ENCODE measurements around the gene ZNF846. TPM values are rescaled to one million over a fixed set of nuclear protein-coding genes. Genes with fewer than 3 reads are reported as not detected.

The ZNF846 gene
- total and polyA plus RNA-seq, 2 experiments from 2014 or later = 6.0 to 14.8 TPM

DNA sequence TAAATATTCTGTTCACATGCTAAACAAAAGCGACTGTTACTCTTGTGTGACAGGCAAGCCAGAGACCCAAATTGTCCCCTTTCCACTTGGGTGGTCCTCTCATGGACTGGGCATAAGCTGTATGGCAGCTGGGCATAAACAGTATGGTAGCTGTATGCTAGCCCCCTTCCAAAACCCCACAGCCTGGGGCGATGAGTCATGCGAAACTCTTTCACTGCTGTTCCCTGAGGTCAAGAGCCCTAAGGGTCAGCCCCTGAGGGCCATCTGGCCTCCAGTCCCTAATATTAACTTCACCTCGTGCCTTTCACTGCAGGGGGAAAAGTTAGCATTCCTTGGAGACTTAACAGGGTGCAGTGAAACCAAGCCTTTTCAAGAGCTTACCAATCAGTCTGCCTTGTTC lies 48.0 kb downstream of the ZNF846 start:
- TF ChIP-seq EZH2 (IDR thresholded peaks at IDR 0.05; ENCODE audit: low read depth, unreplicated experiment) (no peak), STAT1 (IDR thresholded peaks at IDR 0.05; ENCODE audit: unreplicated experiment) (no peak), CREB1 (CRISPR knock-in tag; IDR thresholded peaks at IDR 0.05; ENCODE audit: low read depth) (no peak), ZNF114 (CRISPR knock-in tag; IDR thresholded peaks at IDR 0.05) (no peak), EZH2phosphoT487 (IDR thresholded peaks at IDR 0.05; ENCODE audit: unreplicated experiment) (no peak), POLR2AphosphoS5 (IDR thresholded peaks at IDR 0.05; ENCODE audit: low read depth) (no peak)
- peaks cover 4% of the 10 kb centered on the region for H3K27me3 Mint-ChIP-seq (ENCODE audit: insufficient read depth, low read depth, poor library complexity)
- H3K9me3 Mint-ChIP-seq = peaks cover 23% of the 10 kb centered on the region
- Histone ChIP-seq H3K4me3 (no peak overlapping the region), H3K4me1 (ENCODE audit: insufficient read depth) (peaks cover 6% of the 10 kb centered on the region; the same call in 1 of the 2 replicates), H3K27me3 (ENCODE audit: insufficient read depth) (no peaks in the 10 kb centered on the region), H3K27ac (ENCODE audit: low read depth) (no peak overlapping the region), H2AFZ (peak overlapping the region; percentile 9), H4K20me1 (replicated peaks; ENCODE audit: insufficient read depth) (no peaks in the 10 kb centered on the region), H3K9me2 (ENCODE audit: insufficient read depth) (no peaks in the 10 kb centered on the region), H3K36me3 (ENCODE audit: insufficient read depth) (peaks cover 3% of the 10 kb centered on the region; the same call in 1 of the 2 replicates), H3K79me2 (replicated peaks; ENCODE audit: insufficient read depth) (no peaks in the 10 kb centered on the region), H3K4me2 (no peak overlapping the region), H3F3A (replicated peaks; ENCODE audit: low read depth) (no peaks in the 10 kb centered on the region)
- H3K4me3 Mint-ChIP-seq = no peak overlapping the region
- DNase-seq (ENCODE audit: low spot score) (peak; percentile 16), ATAC-seq (no peak)
- H3K27ac Mint-ChIP-seq = no peak overlapping the region
- H3K36me3 Mint-ChIP-seq (ENCODE audit: low read depth) = peaks cover 13% of the 10 kb centered on the region
- peaks cover 26% of the 10 kb centered on the region for H3K4me1 Mint-ChIP-seq

DNA sequence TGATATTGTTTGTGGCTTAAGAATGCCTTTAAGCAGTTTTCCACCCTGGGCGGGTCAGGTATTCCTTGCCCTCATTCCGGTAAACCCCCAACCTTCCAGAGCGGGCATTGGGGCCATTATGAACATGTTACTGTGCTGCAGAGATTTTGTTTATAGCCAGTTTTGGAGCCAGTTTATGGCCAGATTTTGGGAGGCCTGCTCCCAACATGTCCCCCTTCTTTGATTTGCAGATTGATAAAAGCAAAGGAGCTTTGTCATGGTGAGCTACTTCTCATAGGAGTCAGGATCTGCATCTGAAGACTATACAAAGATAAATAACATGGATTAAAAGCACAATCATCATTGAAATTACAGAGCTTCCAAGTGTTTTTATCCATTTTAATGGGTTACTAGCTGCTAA lies 56.7 kb downstream of the ZNF846 start:
- H3K4me1 ChIP-seq (ENCODE audit: insufficient read depth) = no peaks in the 10 kb centered on the region
- H3K27ac ChIP-seq (ENCODE audit: low read depth) = no peak overlapping the region
- no peaks in the 10 kb centered on the region for H4K20me1 ChIP-seq (replicated peaks; ENCODE audit: insufficient read depth)
- H3K4me2 ChIP-seq = no peak overlapping the region
- no peak overlapping the region for H3K4me3 Mint-ChIP-seq
- no peaks in the 10 kb centered on the region for H3K9me2 ChIP-seq (ENCODE audit: insufficient read depth)
- no peaks in the 10 kb centered on the region for H3F3A ChIP-seq (replicated peaks; ENCODE audit: low read depth)
- H3K4me1 Mint-ChIP-seq = no peaks in the 10 kb centered on the region
- DNase-seq (ENCODE audit: low spot score) = no peak
- no peak overlapping the region for H3K27ac Mint-ChIP-seq
- no peaks in the 10 kb centered on the region for H3K79me2 ChIP-seq (replicated peaks; ENCODE audit: insufficient read depth)
- H3K4me3 ChIP-seq = no peak overlapping the region
- H3K9me3 Mint-ChIP-seq = peaks cover 60% of the 10 kb centered on the region
- no peaks in the 10 kb centered on the region for H3K36me3 ChIP-seq (ENCODE audit: insufficient read depth)
- ATAC-seq = no peak
- H3K36me3 Mint-ChIP-seq (ENCODE audit: low read depth) = peaks cover 25% of the 10 kb centered on the region
- no peaks in the 10 kb centered on the region for H3K27me3 ChIP-seq (ENCODE audit: insufficient read depth)
- no peaks in the 10 kb centered on the region for H3K27me3 Mint-ChIP-seq (ENCODE audit: insufficient read depth, low read depth, poor library complexity)
- H2AFZ ChIP-seq = no peak overlapping the region
- TF ChIP-seq ZNF331 (CRISPR knock-in tag; IDR thresholded peaks at IDR 0.05; ENCODE audit: low read depth) = no peak
- TF ChIP-seq CREB1 (CRISPR knock-in tag; IDR thresholded peaks at IDR 0.05; ENCODE audit: low read depth) = no peak
- TF ChIP-seq, protein P1, sequence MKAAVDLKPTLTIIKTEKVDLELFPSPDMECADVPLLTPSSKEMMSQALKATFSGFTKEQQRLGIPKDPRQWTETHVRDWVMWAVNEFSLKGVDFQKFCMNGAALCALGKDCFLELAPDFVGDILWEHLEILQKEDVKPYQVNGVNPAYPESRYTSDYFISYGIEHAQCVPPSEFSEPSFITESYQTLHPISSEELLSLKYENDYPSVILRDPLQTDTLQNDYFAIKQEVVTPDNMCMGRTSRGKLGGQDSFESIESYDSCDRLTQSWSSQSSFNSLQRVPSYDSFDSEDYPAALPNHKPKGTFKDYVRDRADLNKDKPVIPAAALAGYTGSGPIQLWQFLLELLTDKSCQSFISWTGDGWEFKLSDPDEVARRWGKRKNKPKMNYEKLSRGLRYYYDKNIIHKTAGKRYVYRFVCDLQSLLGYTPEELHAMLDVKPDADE (IDR thresholded peaks at IDR 0.05) = no peak
- no peak for TF ChIP-seq ZNF114 (CRISPR knock-in tag; IDR thresholded peaks at IDR 0.05)
- no peak for TF ChIP-seq EZH2phosphoT487 (IDR thresholded peaks at IDR 0.05; ENCODE audit: unreplicated experiment)
- TF ChIP-seq NANOG (IDR thresholded peaks at IDR 0.05; ENCODE audit: borderline replicate concordance) = no peak
- TF ChIP-seq EZH2 (IDR thresholded peaks at IDR 0.05; ENCODE audit: low read depth, unreplicated experiment) = no peak
- TF ChIP-seq, protein P2, sequence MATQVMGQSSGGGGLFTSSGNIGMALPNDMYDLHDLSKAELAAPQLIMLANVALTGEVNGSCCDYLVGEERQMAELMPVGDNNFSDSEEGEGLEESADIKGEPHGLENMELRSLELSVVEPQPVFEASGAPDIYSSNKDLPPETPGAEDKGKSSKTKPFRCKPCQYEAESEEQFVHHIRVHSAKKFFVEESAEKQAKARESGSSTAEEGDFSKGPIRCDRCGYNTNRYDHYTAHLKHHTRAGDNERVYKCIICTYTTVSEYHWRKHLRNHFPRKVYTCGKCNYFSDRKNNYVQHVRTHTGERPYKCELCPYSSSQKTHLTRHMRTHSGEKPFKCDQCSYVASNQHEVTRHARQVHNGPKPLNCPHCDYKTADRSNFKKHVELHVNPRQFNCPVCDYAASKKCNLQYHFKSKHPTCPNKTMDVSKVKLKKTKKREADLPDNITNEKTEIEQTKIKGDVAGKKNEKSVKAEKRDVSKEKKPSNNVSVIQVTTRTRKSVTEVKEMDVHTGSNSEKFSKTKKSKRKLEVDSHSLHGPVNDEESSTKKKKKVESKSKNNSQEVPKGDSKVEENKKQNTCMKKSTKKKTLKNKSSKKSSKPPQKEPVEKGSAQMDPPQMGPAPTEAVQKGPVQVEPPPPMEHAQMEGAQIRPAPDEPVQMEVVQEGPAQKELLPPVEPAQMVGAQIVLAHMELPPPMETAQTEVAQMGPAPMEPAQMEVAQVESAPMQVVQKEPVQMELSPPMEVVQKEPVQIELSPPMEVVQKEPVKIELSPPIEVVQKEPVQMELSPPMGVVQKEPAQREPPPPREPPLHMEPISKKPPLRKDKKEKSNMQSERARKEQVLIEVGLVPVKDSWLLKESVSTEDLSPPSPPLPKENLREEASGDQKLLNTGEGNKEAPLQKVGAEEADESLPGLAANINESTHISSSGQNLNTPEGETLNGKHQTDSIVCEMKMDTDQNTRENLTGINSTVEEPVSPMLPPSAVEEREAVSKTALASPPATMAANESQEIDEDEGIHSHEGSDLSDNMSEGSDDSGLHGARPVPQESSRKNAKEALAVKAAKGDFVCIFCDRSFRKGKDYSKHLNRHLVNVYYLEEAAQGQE (IDR thresholded peaks at IDR 0.05; ENCODE audit: unreplicated experiment) = no peak
- TF ChIP-seq POLR2AphosphoS5 (IDR thresholded peaks at IDR 0.05; ENCODE audit: low read depth) = no peak
- TF ChIP-seq JUNB (IDR thresholded peaks at IDR 0.05; ENCODE audit: unreplicated experiment) = no peak
- TF ChIP-seq, protein P3, sequence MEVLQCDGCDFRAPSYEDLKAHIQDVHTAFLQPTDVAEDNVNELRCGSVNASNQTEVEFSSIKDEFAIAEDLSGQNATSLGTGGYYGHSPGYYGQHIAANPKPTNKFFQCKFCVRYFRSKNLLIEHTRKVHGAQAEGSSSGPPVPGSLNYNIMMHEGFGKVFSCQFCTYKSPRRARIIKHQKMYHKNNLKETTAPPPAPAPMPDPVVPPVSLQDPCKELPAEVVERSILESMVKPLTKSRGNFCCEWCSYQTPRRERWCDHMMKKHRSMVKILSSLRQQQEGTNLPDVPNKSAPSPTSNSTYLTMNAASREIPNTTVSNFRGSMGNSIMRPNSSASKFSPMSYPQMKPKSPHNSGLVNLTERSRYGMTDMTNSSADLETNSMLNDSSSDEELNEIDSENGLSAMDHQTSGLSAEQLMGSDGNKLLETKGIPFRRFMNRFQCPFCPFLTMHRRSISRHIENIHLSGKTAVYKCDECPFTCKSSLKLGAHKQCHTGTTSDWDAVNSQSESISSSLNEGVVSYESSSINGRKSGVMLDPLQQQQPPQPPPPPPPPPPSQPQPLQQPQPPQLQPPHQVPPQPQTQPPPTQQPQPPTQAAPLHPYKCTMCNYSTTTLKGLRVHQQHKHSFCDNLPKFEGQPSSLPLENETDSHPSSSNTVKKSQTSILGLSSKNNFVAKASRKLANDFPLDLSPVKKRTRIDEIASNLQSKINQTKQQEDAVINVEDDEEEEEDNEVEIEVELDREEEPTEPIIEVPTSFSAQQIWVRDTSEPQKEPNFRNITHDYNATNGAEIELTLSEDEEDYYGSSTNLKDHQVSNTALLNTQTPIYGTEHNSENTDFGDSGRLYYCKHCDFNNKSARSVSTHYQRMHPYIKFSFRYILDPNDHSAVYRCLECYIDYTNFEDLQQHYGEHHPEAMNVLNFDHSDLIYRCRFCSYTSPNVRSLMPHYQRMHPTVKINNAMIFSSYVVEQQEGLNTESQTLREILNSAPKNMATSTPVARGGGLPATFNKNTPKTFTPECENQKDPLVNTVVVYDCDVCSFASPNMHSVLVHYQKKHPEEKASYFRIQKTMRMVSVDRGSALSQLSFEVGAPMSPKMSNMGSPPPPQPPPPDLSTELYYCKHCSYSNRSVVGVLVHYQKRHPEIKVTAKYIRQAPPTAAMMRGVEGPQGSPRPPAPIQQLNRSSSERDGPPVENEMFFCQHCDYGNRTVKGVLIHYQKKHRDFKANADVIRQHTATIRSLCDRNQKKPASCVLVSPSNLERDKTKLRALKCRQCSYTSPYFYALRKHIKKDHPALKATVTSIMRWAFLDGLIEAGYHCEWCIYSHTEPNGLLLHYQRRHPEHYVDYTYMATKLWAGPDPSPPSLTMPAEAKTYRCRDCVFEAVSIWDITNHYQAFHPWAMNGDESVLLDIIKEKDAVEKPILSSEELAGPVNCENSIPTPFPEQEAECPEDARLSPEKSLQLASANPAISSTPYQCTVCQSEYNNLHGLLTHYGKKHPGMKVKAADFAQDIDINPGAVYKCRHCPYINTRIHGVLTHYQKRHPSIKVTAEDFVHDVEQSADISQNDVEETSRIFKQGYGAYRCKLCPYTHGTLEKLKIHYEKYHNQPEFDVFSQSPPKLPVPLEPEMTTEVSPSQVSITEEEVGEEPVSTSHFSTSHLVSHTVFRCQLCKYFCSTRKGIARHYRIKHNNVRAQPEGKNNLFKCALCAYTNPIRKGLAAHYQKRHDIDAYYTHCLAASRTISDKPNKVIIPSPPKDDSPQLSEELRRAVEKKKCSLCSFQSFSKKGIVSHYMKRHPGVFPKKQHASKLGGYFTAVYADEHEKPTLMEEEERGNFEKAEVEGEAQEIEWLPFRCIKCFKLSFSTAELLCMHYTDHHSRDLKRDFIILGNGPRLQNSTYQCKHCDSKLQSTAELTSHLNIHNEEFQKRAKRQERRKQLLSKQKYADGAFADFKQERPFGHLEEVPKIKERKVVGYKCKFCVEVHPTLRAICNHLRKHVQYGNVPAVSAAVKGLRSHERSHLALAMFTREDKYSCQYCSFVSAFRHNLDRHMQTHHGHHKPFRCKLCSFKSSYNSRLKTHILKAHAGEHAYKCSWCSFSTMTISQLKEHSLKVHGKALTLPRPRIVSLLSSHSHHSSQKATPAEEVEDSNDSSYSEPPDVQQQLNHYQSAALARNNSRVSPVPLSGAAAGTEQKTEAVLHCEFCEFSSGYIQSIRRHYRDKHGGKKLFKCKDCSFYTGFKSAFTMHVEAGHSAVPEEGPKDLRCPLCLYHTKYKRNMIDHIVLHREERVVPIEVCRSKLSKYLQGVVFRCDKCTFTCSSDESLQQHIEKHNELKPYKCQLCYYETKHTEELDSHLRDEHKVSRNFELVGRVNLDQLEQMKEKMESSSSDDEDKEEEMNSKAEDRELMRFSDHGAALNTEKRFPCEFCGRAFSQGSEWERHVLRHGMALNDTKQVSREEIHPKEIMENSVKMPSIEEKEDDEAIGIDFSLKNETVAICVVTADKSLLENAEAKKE (CRISPR knock-in tag; IDR thresholded peaks at IDR 0.05) = no peak
